Activated CD4-positive, alpha-beta memory T cell treated with anti-CD3 and anti-CD28 coated beads for 36 hours (primary cell): Measurements from ENCODE around the gene KAT6B. TPM values are rescaled to one million over a fixed set of nuclear protein-coding genes. Genes with fewer than 3 reads are reported as not detected.

Source experiments
- CTCF ChIA-PET: fragments of 350-600 bp; sonication (Branson Sonifier 250); formaldehyde crosslinking; loops from one replicate; lab custom pipeline; 2021; ENCODE audit warnings: antibody characterized with exemption, inconsistent platforms; lab: Charles Lee
- POLR2A ChIA-PET: fragments of 350-600 bp; sonication (Branson Sonifier 250); formaldehyde crosslinking; loops from one replicate; lab custom pipeline; 2021; ENCODE audit warnings: antibody characterized with exemption; lab: Charles Lee
- DNase-seq: peaks from one replicate; pipeline ENCODE4 v3.0.0-alpha.2; 2020
- H3K27ac Mint-ChIP-seq: one replicate; pipeline ENCODE4 v1.8.0; 2021; ENCODE audit warnings: mixed read lengths
- H3K27me3 Mint-ChIP-seq: one replicate; pipeline ENCODE4 v1.8.0; 2021; ENCODE audit warnings: mixed read lengths
- H3K36me3 Mint-ChIP-seq: one replicate; pipeline ENCODE4 v1.8.0; 2021; ENCODE audit warnings: mixed read lengths
- H3K4me1 Mint-ChIP-seq: one replicate; pipeline ENCODE4 v1.8.0; 2021; ENCODE audit warnings: low read depth, mixed read lengths
- H3K4me3 Mint-ChIP-seq: one replicate; pipeline ENCODE4 v1.8.0; 2021; ENCODE audit warnings: mild to moderate bottlenecking, mixed read lengths
- H3K9me3 Mint-ChIP-seq: one replicate; pipeline ENCODE4 v1.8.0; 2021; ENCODE audit warnings: mixed read lengths
- intact Hi-C: fragments of 100-400 bp; cut with micrococcal nuclease; formaldehyde crosslinking; loops from one replicate; pipeline ENCODE4 v1.15.1; 2023
- total RNA-seq, 2 experiments: library from RNA; stranded (reverse); gene quantifications; one replicate each; pipeline ENCODE4 v1.2.3, GENCODE V29; 2021

The KAT6B gene
- total RNA-seq, 2 experiments from 2014 or later, result 17.4 to 20.5 TPM

DNA sequence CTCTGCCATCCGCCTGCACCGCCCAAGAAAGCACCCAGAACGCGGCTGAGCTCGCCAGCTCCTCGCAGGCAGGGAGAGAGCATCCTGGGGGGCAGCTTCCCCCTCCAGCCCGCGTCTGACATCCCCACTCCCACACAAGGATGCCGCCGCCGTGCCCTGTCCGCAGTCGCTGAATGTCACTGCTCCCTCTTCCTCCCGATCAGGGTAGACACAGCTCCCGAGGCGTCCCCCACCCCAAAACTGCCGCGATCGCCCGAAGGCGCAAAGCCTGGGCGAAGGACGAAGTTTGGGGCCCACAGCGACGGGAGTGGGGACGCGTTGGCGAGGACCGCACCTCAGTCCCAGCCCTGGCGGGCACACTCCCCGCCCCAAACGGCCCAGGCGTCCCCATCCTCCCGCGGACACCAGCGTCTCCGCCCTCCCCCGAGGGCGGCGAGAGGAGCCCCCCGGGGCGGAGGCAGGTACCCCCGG is 1.5 kb upstream of the KAT6B start:
- H3K4me3 Mint-ChIP-seq, result peak overlapping the region; percentile 85
- intact Hi-C loops, result loop anchor here (5.0 to 10.0 kb wide), 2 partner anchors 187 to 830 kb away; partner anchors contain the start of gene VCL
- no peaks in the 10 kb centered on the region for H3K9me3 Mint-ChIP-seq
- CTCF ChIA-PET, result interaction anchor here (1.0 kb wide), 1 partner anchor 164 kb away, joined by 3 read pairs; no protein-coding TSS in a partner anchor
- peaks cover 51% of the 10 kb centered on the region for H3K4me1 Mint-ChIP-seq
- H3K36me3 Mint-ChIP-seq, result no peaks in the 10 kb centered on the region
- no peaks in the 10 kb centered on the region for H3K27me3 Mint-ChIP-seq
- POLR2A ChIA-PET, result interaction anchor here (0.6 to 1.2 kb wide), 3 partner anchors 19 to 191 kb away, joined by 3 to 4 read pairs (median 3); no protein-coding TSS in a partner anchor
- DNase-seq, result peak; percentile 65
- H3K27ac Mint-ChIP-seq, result peak overlapping the region; percentile 88

DNA sequence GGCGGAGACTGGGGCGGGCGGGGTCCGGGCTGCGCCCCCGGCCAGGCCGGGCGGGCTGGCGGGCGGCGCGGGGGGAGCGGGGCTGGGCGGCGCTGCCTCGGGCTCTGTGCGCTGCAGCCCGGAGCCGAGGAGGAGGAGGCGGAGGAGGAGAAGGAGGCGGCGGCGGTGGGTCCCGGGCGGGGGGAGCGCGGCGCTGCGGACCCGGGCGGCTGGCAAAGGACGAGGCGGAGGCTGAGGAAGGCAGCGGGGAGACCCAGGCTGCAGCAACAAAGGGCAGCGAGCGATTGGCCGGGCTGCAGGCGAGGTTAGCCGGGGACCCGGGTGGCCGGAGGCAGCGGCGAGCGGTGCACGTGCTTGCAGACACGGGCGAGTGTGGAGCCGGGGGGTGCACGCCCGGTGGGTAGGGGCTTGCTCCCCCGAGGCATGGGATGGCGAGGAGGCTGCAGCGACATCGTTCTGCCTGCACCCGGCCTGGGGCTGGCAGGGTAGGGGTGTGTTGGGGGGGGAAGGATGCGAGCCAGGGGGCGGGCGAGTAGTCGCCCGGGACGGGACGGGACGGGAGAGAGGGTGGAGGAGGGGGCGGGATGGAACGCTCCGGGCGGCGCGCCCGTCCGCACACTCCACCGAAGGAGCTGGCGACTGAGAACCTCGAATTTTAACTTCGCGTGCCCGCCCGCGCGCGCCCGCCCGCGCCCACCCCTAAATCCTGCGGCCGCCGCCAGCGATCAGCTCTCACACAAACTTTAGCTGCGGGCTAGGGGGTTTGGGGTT is 844 bp upstream of the KAT6B start:
- ChIA-PET CTCF (interaction anchor here (1.0 kb wide), 1 partner anchor 163 kb away, joined by 3 read pairs; no protein-coding TSS in a partner anchor), POLR2A (interaction anchor here (0.6 to 1.0 kb wide), 2 partner anchors 19 to 190 kb away, joined by 3 to 4 read pairs; no protein-coding TSS in a partner anchor)
- no peaks in the 10 kb centered on the region for H3K36me3 Mint-ChIP-seq

GRCh38 chr10:74827045-74827441 is 643 bp downstream of the KAT6B start:
- Mint-ChIP-seq H3K27me3 (no peaks in the 10 kb centered on the region), H3K4me1 (peaks cover 64% of the 10 kb centered on the region), H3K27ac (peak overlapping the region; percentile 91), H3K36me3 (no peaks in the 10 kb centered on the region), H3K4me3 (peak overlapping the region; percentile 89), H3K9me3 (no peaks in the 10 kb centered on the region)
- ChIA-PET CTCF (no interaction called here), POLR2A (interaction anchor here (0.5 kb wide), 1 partner anchor 339 kb away, joined by 5 read pairs; no protein-coding TSS in a partner anchor)
- no peak for DNase-seq
- intact Hi-C loops, result loop anchor here (2.0 to 10.0 kb wide), 4 partner anchors 185 to 832 kb away; partner anchors contain the start of gene VCL

More for the DNA sequence above, 844 bp upstream of the KAT6B start:
- Mint-ChIP-seq H3K4me3 (peak overlapping the region; percentile 89), H3K27me3 (no peaks in the 10 kb centered on the region), H3K27ac (peak overlapping the region; percentile 91), H3K4me1 (peaks cover 57% of the 10 kb centered on the region), H3K9me3 (no peaks in the 10 kb centered on the region)
- DNase-seq, result no peak
- intact Hi-C loops, result loop anchor here (1.0 to 10.0 kb wide), 13 partner anchors 26 to 831 kb away; partner anchors contain the start of genes SAMD8, VCL and VDAC2

DNA sequence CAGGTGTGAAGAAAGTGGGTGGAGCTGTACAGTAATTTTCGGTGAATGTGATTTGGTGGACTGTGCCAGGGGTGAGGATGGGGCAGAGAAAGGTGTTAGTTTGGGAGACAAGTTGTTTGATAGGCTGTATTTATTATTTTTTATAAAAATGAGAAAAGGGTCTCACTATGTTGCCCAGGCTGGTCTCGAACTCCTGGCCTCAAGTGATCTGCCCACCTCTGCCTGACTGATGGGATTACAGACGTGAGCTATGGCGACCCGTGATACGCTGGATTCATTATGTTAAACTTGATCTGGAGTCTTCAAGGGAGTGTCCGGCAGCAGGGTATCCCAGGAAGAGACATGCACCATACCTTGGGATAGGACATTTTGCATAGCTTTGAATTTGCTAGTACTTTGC is 1.3 kb downstream of the KAT6B start:
- peak overlapping the region; percentile 91 for H3K27ac Mint-ChIP-seq
- POLR2A ChIA-PET, result interaction anchor here (0.6 to 0.7 kb wide), 2 partner anchors 26 to 70 kb away, joined by 3 read pairs; no protein-coding TSS in a partner anchor

GRCh38 chr10:74828946-74829345 is 2.5 kb downstream of the KAT6B start:
- H3K4me1 Mint-ChIP-seq, result peaks cover 52% of the 10 kb centered on the region
- ChIA-PET CTCF (no interaction called here), POLR2A (no interaction called here)
- no peaks in the 10 kb centered on the region for H3K36me3 Mint-ChIP-seq
- intact Hi-C loops, result loop anchor here (5.0 to 10.0 kb wide), 2 partner anchors 183 to 834 kb away; partner anchors contain the start of gene VCL
- no peaks in the 10 kb centered on the region for H3K27me3 Mint-ChIP-seq
- H3K9me3 Mint-ChIP-seq, result no peaks in the 10 kb centered on the region
- DNase-seq, result no peak
- H3K27ac Mint-ChIP-seq, result no peak overlapping the region
- H3K4me3 Mint-ChIP-seq, result no peak overlapping the region

More for the DNA sequence above, 1.3 kb downstream of the KAT6B start:
- DNase-seq, result no peak
- intact Hi-C loops, result loop anchor here (2.0 to 10.0 kb wide), 4 partner anchors 185 to 833 kb away; partner anchors contain the start of gene VCL
- CTCF ChIA-PET, result no interaction called here
- Mint-ChIP-seq H3K4me3 (peak overlapping the region; percentile 89), H3K27me3 (no peaks in the 10 kb centered on the region), H3K4me1 (peaks cover 58% of the 10 kb centered on the region), H3K36me3 (no peaks in the 10 kb centered on the region), H3K9me3 (no peaks in the 10 kb centered on the region)

GRCh38 chr10:74831518-74832120 is 5.2 kb downstream of the KAT6B start:
- no peak overlapping the region for H3K4me3 Mint-ChIP-seq
- POLR2A ChIA-PET, result interaction anchor here (0.8 to 1.4 kb wide), 3 partner anchors 9 to 59 kb away, joined by 3 read pairs; no protein-coding TSS in a partner anchor
- no peaks in the 10 kb centered on the region for H3K27me3 Mint-ChIP-seq
- H3K4me1 Mint-ChIP-seq, result peaks cover 61% of the 10 kb centered on the region
- CTCF ChIA-PET, result interaction anchor here (0.5 to 1.4 kb wide), 2 partner anchors 159 to 328 kb away, joined by 3 to 4 read pairs; no protein-coding TSS in a partner anchor
- no peak for DNase-seq
- no peaks in the 10 kb centered on the region for H3K9me3 Mint-ChIP-seq
- no peaks in the 10 kb centered on the region for H3K36me3 Mint-ChIP-seq
- no peak overlapping the region for H3K27ac Mint-ChIP-seq
- intact Hi-C loops, result no loop called here

DNA sequence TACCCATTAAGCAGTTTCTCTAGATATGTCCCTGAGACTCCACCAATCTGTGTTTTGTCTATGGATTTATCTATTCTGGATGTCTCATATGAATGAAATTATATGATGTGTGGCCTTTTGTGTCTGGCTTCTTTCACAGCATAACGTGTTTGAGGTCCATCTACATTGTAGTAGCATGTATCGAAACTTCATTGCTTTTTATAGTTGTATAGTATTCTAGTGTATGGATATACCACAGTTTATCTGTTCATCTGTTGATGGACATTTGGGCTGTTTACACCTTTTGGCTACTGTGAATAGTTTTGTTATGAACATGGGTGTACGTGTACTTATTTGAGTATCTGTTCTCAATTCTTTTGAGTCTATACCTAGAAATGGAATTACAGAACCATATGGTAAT is 9.6 kb downstream of the KAT6B start:
- Mint-ChIP-seq H3K36me3 (peaks cover 6% of the 10 kb centered on the region), H3K4me1 (peaks cover 44% of the 10 kb centered on the region), H3K27me3 (no peaks in the 10 kb centered on the region), H3K4me3 (no peak overlapping the region), H3K9me3 (no peaks in the 10 kb centered on the region), H3K27ac (no peak overlapping the region)
- intact Hi-C loops, result no loop called here
- no peak for DNase-seq
- CTCF ChIA-PET, result no interaction called here
- POLR2A ChIA-PET, result no interaction called here

DNA sequence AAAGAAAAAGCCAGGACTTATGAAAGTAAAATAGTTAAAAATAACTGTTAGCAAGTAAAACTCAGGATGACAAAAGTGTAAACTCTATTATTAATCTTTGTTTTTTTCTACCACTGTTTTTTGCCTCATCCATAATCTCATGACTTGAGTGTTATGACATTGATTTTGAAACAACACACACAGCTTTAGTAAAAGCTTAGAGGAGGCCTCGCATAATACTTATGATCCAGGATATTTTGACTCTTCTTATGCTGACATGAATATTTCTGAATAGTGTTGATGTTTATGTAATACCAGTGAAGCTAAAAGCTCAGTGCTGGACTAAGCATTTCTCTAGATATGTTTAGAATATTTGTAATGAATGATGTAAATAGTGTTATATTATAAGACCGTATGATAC is 10.5 kb downstream of the KAT6B start:
- Mint-ChIP-seq H3K27ac (no peak overlapping the region), H3K27me3 (no peaks in the 10 kb centered on the region), H3K9me3 (no peaks in the 10 kb centered on the region), H3K4me3 (no peak overlapping the region), H3K4me1 (peaks cover 37% of the 10 kb centered on the region), H3K36me3 (peaks cover 6% of the 10 kb centered on the region)
- CTCF ChIA-PET, result no interaction called here
- intact Hi-C loops, result no loop called here
- no peak for DNase-seq
- POLR2A ChIA-PET, result no interaction called here

DNA sequence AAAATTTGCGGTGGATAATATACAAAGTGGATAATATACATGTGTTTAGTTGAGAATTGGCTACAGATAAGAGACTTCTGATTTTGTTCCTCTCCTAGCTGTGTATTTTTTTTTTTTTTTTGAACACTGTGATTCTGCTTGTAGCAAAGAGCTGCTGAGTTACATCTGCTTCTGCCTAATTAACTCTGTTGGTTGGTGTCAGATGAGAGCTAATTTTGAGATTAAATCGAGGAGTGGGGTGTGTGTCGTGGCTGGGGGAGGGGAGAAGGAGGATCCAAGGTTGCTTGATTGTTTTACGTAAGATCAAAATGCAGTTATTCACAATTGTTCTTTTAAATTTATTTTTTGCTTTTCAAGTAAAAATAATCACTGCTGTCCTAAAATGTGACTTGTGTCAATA is 11.3 kb downstream of the KAT6B start:
- H3K36me3 Mint-ChIP-seq, result peaks cover 9% of the 10 kb centered on the region
- H3K4me3 Mint-ChIP-seq, result no peak overlapping the region
- H3K27ac Mint-ChIP-seq, result no peak overlapping the region
- intact Hi-C loops, result no loop called here
- DNase-seq, result no peak
- peaks cover 42% of the 10 kb centered on the region for H3K4me1 Mint-ChIP-seq
- no peaks in the 10 kb centered on the region for H3K9me3 Mint-ChIP-seq
- ChIA-PET POLR2A (interaction anchor here (0.6 kb wide), 1 partner anchor 435 kb away, joined by 3 read pairs; no protein-coding TSS in a partner anchor), CTCF (no interaction called here)
- no peaks in the 10 kb centered on the region for H3K27me3 Mint-ChIP-seq

- Mint-ChIP-seq H3K27me3 (no peaks in the 10 kb centered on the region), H3K4me1 (peaks cover 36% of the 10 kb centered on the region), H3K36me3 (peaks cover 19% of the 10 kb centered on the region), H3K9me3 (no peaks in the 10 kb centered on the region), H3K4me3 (no peak overlapping the region), H3K27ac (no peak overlapping the region)
- CTCF ChIA-PET, result interaction anchor here (0.7 to 1.2 kb wide), 2 partner anchors 13 to 193 kb away, joined by 3 read pairs; no protein-coding TSS in a partner anchor
- intact Hi-C loops, result no loop called here
- DNase-seq, result no peak
- POLR2A ChIA-PET, result no interaction called here
Measured at GRCh38 chr10:74839708-74840107, 13.3 kb downstream of the KAT6B start.

- intact Hi-C loops, result no loop called here
- no peak overlapping the region for H3K27ac Mint-ChIP-seq
- no peak overlapping the region for H3K4me3 Mint-ChIP-seq
- POLR2A ChIA-PET, result interaction anchor here (0.6 to 1.0 kb wide), 2 partner anchors 10 to 245 kb away, joined by 3 to 6 read pairs; no protein-coding TSS in a partner anchor
- no peaks in the 10 kb centered on the region for H3K9me3 Mint-ChIP-seq
- peaks cover 25% of the 10 kb centered on the region for H3K4me1 Mint-ChIP-seq
- CTCF ChIA-PET, result no interaction called here
- no peaks in the 10 kb centered on the region for H3K27me3 Mint-ChIP-seq
- no peak for DNase-seq
- peaks cover 19% of the 10 kb centered on the region for H3K36me3 Mint-ChIP-seq
Measured at GRCh38 chr10:74841265-74841973, 15.0 kb downstream of the KAT6B start.
